ENCODE results near the gene SLC22A31.

SLC22A31 gene

GRCh38 chr16:89164847-89165680, 35.3 kb downstream of the SLC22A31 start:
- DNase-seq = no peak

GRCh38 chr16:89164436-89164835, 35.9 kb downstream of the SLC22A31 start:
- DNase-seq = no peak

- DNase-seq = no peak
Measured at GRCh38 chr16:89163297-89163696, 37.0 kb downstream of the SLC22A31 start.

GRCh38 chr16:89161763-89162713, 38.3 kb downstream of the SLC22A31 start:
- DNase-seq = no peak

GRCh38 chr16:89160977-89161701, 39.2 kb downstream of the SLC22A31 start:
- no peak for DNase-seq

- no peak for DNase-seq
Measured at GRCh38 chr16:89159850-89160354, 40.4 kb downstream of the SLC22A31 start.

- no peak for DNase-seq
Measured at GRCh38 chr16:89159066-89159849, 41.1 kb downstream of the SLC22A31 start.

- DNase-seq = no peak
Measured at GRCh38 chr16:89157778-89158177, 42.6 kb downstream of the SLC22A31 start.

GRCh38 chr16:89156740-89157645, 43.3 kb downstream of the SLC22A31 start:
- DNase-seq = no peak

- no peak for DNase-seq
Measured at GRCh38 chr16:89155851-89156739, 44.2 kb downstream of the SLC22A31 start.

- no peak for DNase-seq
Measured at GRCh38 chr16:89155184-89155679, 45.1 kb downstream of the SLC22A31 start.

GRCh38 chr16:89154390-89155183, 45.8 kb downstream of the SLC22A31 start:
- DNase-seq = no peak

GRCh38 chr16:89153848-89154271, 46.5 kb downstream of the SLC22A31 start:
- DNase-seq = no peak

GRCh38 chr16:89152831-89153700, 47.3 kb downstream of the SLC22A31 start:
- DNase-seq = no peak

GRCh38 chr16:89150981-89151380, 49.4 kb downstream of the SLC22A31 start:
- DNase-seq = no peak

- DNase-seq = no peak
Measured at GRCh38 chr16:89150090-89150835, 50.1 kb downstream of the SLC22A31 start.

GRCh38 chr16:89149386-89149785, 51.0 kb downstream of the SLC22A31 start:
- DNase-seq = no peak
